Thyroid gland (tissue), 4 donors: ENCODE measurements around the gene HMX3. TPM values are rescaled to one million over a fixed set of nuclear protein-coding genes. Genes with fewer than 3 reads are reported as not detected.

Experiments used
- DNase-seq, 2 donors: peaks; one replicate each; pipeline ENCODE4 v3.0.0-alpha.2; 2019
- H3K27ac ChIP-seq, 3 donors: fragments of 200-600 bp; sonication (generic); 1 replicate in 2 of 3; 2 replicates in 1 of 3; pipeline ENCODE4 v1.5.1; 2016 to 2019; ENCODE audit warnings: mild to moderate bottlenecking in 1 of 3, moderate library complexity in 1 of 3
- H3K27me3 ChIP-seq: fragments of 200-600 bp; sonication (generic); one replicate; pipeline ENCODE4 v1.5.1; 2019
- H3K36me3 ChIP-seq, 2 donors: fragments of 200-600 bp; sonication (generic); one replicate each; pipeline ENCODE4 v1.5.1; 2016 to 2019
- H3K4me1 ChIP-seq, 2 donors: fragments of 200-600 bp; sonication (generic); one replicate each; pipeline ENCODE4 v1.5.1; 2017 to 2019
- H3K4me3 ChIP-seq, 3 donors: fragments of 200-600 bp; sonication (generic); replicated peaks in 1 of 3; 1 replicate in 2 of 3; 2 replicates in 1 of 3; pipeline ENCODE4 v1.5.1; 2016; ENCODE audit warnings: mild to moderate bottlenecking in 1 of 3
- H3K9me3 ChIP-seq: fragments of 200-600 bp; sonication (generic); one replicate; pipeline ENCODE4 v1.5.1; 2017
- POLR2A ChIP-seq, 2 donors: fragments of 450-650 bp; IDR thresholded peaks; one replicate each; pipeline ENCODE4 v1.6.1; 2017; ENCODE audit warnings: antibody characterized with exemption in 2 of 2, mild to moderate bottlenecking in 2 of 2, moderate library complexity in 1 of 2
- WGBS, 2 donors: methylation state at CpG; one replicate each; pipeline ENCODE4 v1.1.5; 2017; 5-methylcytosine and 5-hydroxymethylcytosine counted together
- intact Hi-C: fragments of 100-400 bp; cut with DNase I; formaldehyde crosslinking; loops from one replicate; pipeline ENCODE4 v1.15.1; 2023
- total RNA-seq, 4 donors: library from RNA; depleted of rRNA; stranded (reverse); fragments of >200 nt; gene quantifications; one replicate each; pipeline ENCODE4 v1.2.3, GENCODE V29; 2016
- TF ChIP-seq, protein P1 (sequence below), 6 experiments: fragments of 200-600 bp in 3 of 6; fragments of 450-650 bp in 3 of 6; sonication (generic) in 3 of 6; IDR thresholded peaks; one replicate each; pipeline ENCODE4 v1.5.1; 2016 to 2019; ENCODE audit warnings: antibody characterized with exemption in 6 of 6, mild to moderate bottlenecking in 2 of 6, inconsistent platforms in 1 of 6, moderate library complexity in 1 of 6

The HMX3 gene
- total RNA-seq, 4 donors from 2014 or later = not detected

DNA sequence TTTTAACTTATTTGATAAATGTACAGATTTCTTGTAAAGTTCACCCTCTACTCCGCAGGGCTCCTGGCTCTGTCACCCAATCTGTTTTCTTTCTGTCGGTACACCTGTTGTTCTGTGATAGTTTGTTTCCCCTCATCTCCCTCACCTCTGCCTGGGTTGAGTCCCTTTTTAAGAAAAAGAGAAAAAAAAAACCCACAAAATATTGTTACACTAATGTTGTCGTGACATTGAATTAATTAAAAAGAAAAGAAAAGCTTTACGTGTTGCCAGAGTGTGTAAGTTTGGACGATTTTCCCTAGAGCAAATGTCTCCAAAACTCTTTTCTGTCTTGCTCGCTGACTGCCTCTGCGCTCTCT, 3.4 kb downstream of the HMX3 start:
- DNase-seq = no peak
- peaks cover 28 to 42% of the 10 kb centered on the region in 2 donors for H3K4me1 ChIP-seq
- no peak overlapping the region for H3K27ac ChIP-seq
- peaks cover 75% of the 10 kb centered on the region for H3K27me3 ChIP-seq
- H3K4me3 ChIP-seq = no peak overlapping the region
- 9 to 13% methylated on average over 7 of the region's 7 CpGs for WGBS, 2 donors
- intact Hi-C loops = no loop called here
- no peaks in the 10 kb centered on the region for H3K36me3 ChIP-seq
- H3K9me3 ChIP-seq = no peaks in the 10 kb centered on the region
- TF ChIP-seq, protein P1, sequence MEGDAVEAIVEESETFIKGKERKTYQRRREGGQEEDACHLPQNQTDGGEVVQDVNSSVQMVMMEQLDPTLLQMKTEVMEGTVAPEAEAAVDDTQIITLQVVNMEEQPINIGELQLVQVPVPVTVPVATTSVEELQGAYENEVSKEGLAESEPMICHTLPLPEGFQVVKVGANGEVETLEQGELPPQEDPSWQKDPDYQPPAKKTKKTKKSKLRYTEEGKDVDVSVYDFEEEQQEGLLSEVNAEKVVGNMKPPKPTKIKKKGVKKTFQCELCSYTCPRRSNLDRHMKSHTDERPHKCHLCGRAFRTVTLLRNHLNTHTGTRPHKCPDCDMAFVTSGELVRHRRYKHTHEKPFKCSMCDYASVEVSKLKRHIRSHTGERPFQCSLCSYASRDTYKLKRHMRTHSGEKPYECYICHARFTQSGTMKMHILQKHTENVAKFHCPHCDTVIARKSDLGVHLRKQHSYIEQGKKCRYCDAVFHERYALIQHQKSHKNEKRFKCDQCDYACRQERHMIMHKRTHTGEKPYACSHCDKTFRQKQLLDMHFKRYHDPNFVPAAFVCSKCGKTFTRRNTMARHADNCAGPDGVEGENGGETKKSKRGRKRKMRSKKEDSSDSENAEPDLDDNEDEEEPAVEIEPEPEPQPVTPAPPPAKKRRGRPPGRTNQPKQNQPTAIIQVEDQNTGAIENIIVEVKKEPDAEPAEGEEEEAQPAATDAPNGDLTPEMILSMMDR (IDR thresholded peaks at IDR 0.05) = no peak
- no peak for TF ChIP-seq POLR2A (IDR thresholded peaks at IDR 0.05)

GRCh38 chr10:123139521-123140163, 3.9 kb downstream of the HMX3 start:
- no peak overlapping the region for H3K4me3 ChIP-seq
- H3K4me1 ChIP-seq = peaks cover 28 to 37% of the 10 kb centered on the region in 2 donors
- no peak for DNase-seq
- H3K27ac ChIP-seq = no peak overlapping the region
- intact Hi-C loops = no loop called here
- no peaks in the 10 kb centered on the region for H3K9me3 ChIP-seq
- no peaks in the 10 kb centered on the region for H3K36me3 ChIP-seq
- TF ChIP-seq, protein P1 (IDR thresholded peaks at IDR 0.05) = no peak
- TF ChIP-seq POLR2A (IDR thresholded peaks at IDR 0.05) = no peak
- WGBS, 2 donors = 3 to 7% methylated on average over 28 to 31 of the region's 32 CpGs
- H3K27me3 ChIP-seq = peaks cover 74% of the 10 kb centered on the region

DNA sequence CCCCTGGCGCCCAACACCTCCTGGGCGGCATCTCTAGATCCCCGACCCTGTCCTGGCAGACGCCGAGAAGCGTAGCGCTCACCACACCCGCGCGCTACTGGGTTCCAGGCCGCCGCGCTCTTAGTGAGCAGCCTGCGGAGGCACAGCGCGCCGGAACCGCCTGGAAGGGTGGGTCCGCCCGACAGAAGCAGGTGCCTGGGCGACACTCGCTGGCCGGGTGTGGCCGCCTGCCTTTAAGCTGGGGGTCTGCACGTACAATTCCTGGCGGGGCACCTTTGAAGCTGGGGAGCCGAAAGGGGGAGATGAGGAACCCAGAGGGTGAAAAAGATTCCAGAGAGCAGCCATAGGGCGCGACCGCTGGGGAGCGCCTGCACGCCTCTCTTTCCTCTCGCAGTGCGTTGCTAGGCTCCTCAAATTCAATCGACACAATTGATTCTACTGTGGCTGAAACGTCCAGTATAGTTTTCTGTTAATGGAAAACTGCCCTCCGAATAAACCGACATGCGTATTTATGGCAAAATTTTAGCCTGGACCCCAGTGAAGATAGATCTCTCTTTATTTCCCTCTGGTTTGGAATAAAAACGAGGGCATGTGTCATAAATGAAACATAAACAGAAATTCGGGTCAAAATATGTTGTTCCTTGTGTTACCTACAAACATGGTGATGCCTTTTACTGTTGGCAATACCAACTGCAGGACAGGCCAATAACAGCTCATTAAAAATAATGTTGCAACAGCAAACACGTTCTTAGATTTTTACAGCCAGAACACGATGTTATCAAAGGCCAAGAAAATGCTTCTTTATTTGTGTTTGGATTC, 4.6 kb downstream of the HMX3 start:
- Histone ChIP-seq H3K9me3 (no peaks in the 10 kb centered on the region), H3K36me3 (no peaks in the 10 kb centered on the region), H3K27me3 (peaks cover 71% of the 10 kb centered on the region), H3K4me1 (peaks cover 22 to 29% of the 10 kb centered on the region in 2 donors), H3K27ac (no peak overlapping the region), H3K4me3 (no peak overlapping the region)
- no peak for DNase-seq
- intact Hi-C loops = no loop called here
- 7 to 10% methylated on average over 19 to 32 of the region's 43 CpGs for WGBS, 2 donors
- TF ChIP-seq, protein P1 (IDR thresholded peaks at IDR 0.05) = no peak
- TF ChIP-seq POLR2A (IDR thresholded peaks at IDR 0.05) = no peak

GRCh38 chr10:123140983-123141390, 5.2 kb downstream of the HMX3 start:
- no peak overlapping the region for H3K27ac ChIP-seq
- TF ChIP-seq, protein P1 (IDR thresholded peaks at IDR 0.05) = no peak
- TF ChIP-seq POLR2A (IDR thresholded peaks at IDR 0.05) = no peak
- H3K36me3 ChIP-seq = no peaks in the 10 kb centered on the region
- DNase-seq = no peak
- peaks cover 68% of the 10 kb centered on the region for H3K27me3 ChIP-seq
- H3K4me3 ChIP-seq = no peak overlapping the region
- WGBS, 2 donors = 5 to 6% methylated on average over 6 of the region's 6 CpGs
- intact Hi-C loops = no loop called here
- no peaks in the 10 kb centered on the region for H3K9me3 ChIP-seq
- peaks cover 17 to 25% of the 10 kb centered on the region in 2 donors for H3K4me1 ChIP-seq
